OCI-LY1 (cell line): ENCODE measurements around the gene SHFL.

Experiments
- H2AFZ ChIP-seq: fragments of 200-600 bp; sonication (generic), shearing (Covaris generic); 2 replicates; pipeline ENCODE4 v1.6.0; 2014; ENCODE audit warnings: antibody characterized with exemption, mild to moderate bottlenecking, low read length
- H3F3A ChIP-seq: fragments of 200-600 bp; sonication (generic), shearing (Covaris generic); 2 replicates; pipeline ENCODE4 v1.6.0; 2014; ENCODE audit warnings: mild to moderate bottlenecking, antibody characterized with exemption, low read length, moderate library complexity; ENCODE audit not compliant: insufficient read depth
- H3K27ac ChIP-seq: fragments of 200-600 bp; sonication (generic); 2 replicates; pipeline ENCODE4 v1.5.1; 2014; ENCODE audit warnings: low read length, mixed run types, mild to moderate bottlenecking, low read depth; ENCODE audit not compliant: poor library complexity, severe bottlenecking
- H3K27me3 ChIP-seq: fragments of 200-600 bp; sonication (generic); 2 replicates; pipeline ENCODE4 v1.6.0; 2014; ENCODE audit warnings: antibody characterized with exemption, mild to moderate bottlenecking, low read length, moderate library complexity; ENCODE audit not compliant: insufficient read depth
- H3K36me3 ChIP-seq: fragments of 200-600 bp; sonication (generic); 2 replicates; pipeline ENCODE4 v1.6.1; 2014; ENCODE audit warnings: mild to moderate bottlenecking, antibody characterized with exemption, low read length, moderate library complexity, mixed read lengths; ENCODE audit not compliant: insufficient read depth
- H3K4me1 ChIP-seq: fragments of 200-600 bp; sonication (generic); 2 replicates; pipeline ENCODE4 v1.5.1; 2014; ENCODE audit warnings: mild to moderate bottlenecking, low read length, moderate library complexity; ENCODE audit not compliant: insufficient read depth, severe bottlenecking
- H3K4me2 ChIP-seq: fragments of 200-600 bp; sonication (generic), shearing (Covaris generic); 2 replicates; pipeline ENCODE4 v1.6.1; 2014; ENCODE audit warnings: low read length
- H3K4me3 ChIP-seq: fragments of 200-600 bp; sonication (generic); 2 replicates; pipeline ENCODE4 v1.5.1; 2014; ENCODE audit warnings: low read length, low read depth, mild to moderate bottlenecking, mixed read lengths; ENCODE audit not compliant: poor library complexity, severe bottlenecking
- H3K79me2 ChIP-seq: fragments of 200-600 bp; shearing (Covaris generic); 2 replicates; pipeline ENCODE4 v1.6.1; 2016; ENCODE audit warnings: mixed run types, low read length, mixed read lengths; ENCODE audit not compliant: insufficient read depth
- H3K9ac ChIP-seq: fragments of 200-600 bp; sonication (generic), shearing (Covaris generic); 2 replicates; pipeline ENCODE4 v1.6.1; 2014; ENCODE audit warnings: mild to moderate bottlenecking, low read length, mixed read lengths
- H3K9me2 ChIP-seq: fragments of 200-600 bp; sonication (generic), shearing (Covaris generic); 2 replicates; pipeline ENCODE4 v1.6.1; 2014; ENCODE audit warnings: low read depth, mild to moderate bottlenecking, low read length, mixed read lengths
- H3K9me3 ChIP-seq: fragments of 200-600 bp; shearing (Covaris generic); 2 replicates; pipeline ENCODE4 v1.6.1; 2014; ENCODE audit warnings: low read length, mixed read lengths
- H4K20me1 ChIP-seq: fragments of 200-600 bp; sonication (generic), shearing (Covaris generic); 2 replicates; pipeline ENCODE4 v1.6.0; 2016; ENCODE audit warnings: mild to moderate bottlenecking, low read length; ENCODE audit not compliant: insufficient read depth
- CTCF ChIP-seq: fragments of 200-600 bp; sonication (generic), shearing (Covaris generic); IDR thresholded peaks from 2 replicates; pipeline ENCODE4 v1.5.1; 2017; ENCODE audit warnings: mild to moderate bottlenecking, antibody characterized with exemption, low read length, moderate library complexity, mixed read lengths
- EZH2 ChIP-seq: fragments of 200-600 bp; sonication (generic), shearing (Covaris generic); IDR thresholded peaks from 2 replicates; pipeline ENCODE4 v1.8.0; 2017; ENCODE audit warnings: borderline replicate concordance, mixed run types, mild to moderate bottlenecking, antibody characterized with exemption, low read length, moderate library complexity, mixed read lengths

SHFL gene

GRCh38 chr19:10037809-10038208, 48.3 kb upstream of the SHFL start:
- Histone ChIP-seq H3K9ac (no peak overlapping the region), H3K27ac (no peak overlapping the region), H3K79me2 (no peaks in the 10 kb centered on the region), H3K4me2 (no peak overlapping the region), H3K4me1 (no peaks in the 10 kb centered on the region), H4K20me1 (no peaks in the 10 kb centered on the region), H3K4me3 (no peak overlapping the region), H3K9me2 (no peaks in the 10 kb centered on the region), H3K9me3 (no peaks in the 10 kb centered on the region), H2AFZ (no peak overlapping the region), H3K27me3 (peaks cover 3% of the 10 kb centered on the region; the same call in 1 of the 2 replicates), H3K36me3 (no peaks in the 10 kb centered on the region), H3F3A (no peaks in the 10 kb centered on the region)
- TF ChIP-seq EZH2 (no peak), CTCF (no peak)

DNA sequence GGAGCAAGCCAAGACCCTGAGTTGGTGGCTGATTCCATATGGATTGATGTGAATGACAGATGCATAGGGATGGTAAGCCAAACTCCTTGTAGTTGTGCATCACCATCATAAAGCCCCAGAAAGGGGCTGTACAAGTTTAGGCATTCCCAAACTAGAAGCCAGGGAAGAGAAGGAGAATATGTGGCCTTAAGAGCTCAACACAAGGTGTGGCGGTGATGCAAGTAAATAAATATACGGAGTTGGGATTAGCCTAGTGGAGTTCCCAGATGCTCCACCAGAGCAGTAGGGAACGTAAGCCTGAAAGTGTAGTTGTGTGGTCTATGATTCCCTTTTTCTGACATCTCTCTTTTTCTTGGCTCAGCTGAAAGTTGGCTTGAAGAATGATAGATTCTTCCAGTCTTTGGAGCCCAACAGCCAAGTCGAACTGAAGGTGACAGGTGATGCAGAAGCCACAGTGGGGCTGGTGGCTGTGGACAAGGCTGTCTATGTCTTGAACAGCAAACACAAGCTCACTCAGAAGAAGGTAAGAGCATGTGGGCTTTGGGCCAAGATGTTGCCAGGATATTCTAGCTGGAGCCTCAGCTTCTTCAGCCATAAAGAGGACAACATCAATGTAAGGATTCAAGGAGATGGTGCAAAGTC, 42.7 kb upstream of the SHFL start:
- Histone ChIP-seq H3K9ac (no peak overlapping the region), H3K4me1 (no peaks in the 10 kb centered on the region), H3K4me2 (no peak overlapping the region), H3K27ac (no peak overlapping the region), H3K9me2 (no peaks in the 10 kb centered on the region), H3K36me3 (no peaks in the 10 kb centered on the region), H3K27me3 (peaks cover 8% of the 10 kb centered on the region; the same call in 1 of the 2 replicates), H2AFZ (no peak overlapping the region), H3F3A (no peaks in the 10 kb centered on the region), H4K20me1 (no peaks in the 10 kb centered on the region), H3K79me2 (no peaks in the 10 kb centered on the region), H3K4me3 (no peak overlapping the region), H3K9me3 (no peaks in the 10 kb centered on the region)
- TF ChIP-seq CTCF (no peak), EZH2 (no peak)

- Histone ChIP-seq H3K79me2 (no peaks in the 10 kb centered on the region), H3F3A (no peaks in the 10 kb centered on the region), H3K9me2 (no peaks in the 10 kb centered on the region), H4K20me1 (no peaks in the 10 kb centered on the region), H3K36me3 (no peaks in the 10 kb centered on the region), H3K4me2 (no peak overlapping the region), H3K4me1 (no peaks in the 10 kb centered on the region), H3K9ac (no peak overlapping the region), H3K27me3 (peaks cover 8% of the 10 kb centered on the region; the same call in 1 of the 2 replicates), H2AFZ (no peak overlapping the region), H3K27ac (no peak overlapping the region), H3K4me3 (no peak overlapping the region), H3K9me3 (no peaks in the 10 kb centered on the region)
- TF ChIP-seq EZH2 (no peak), CTCF (no peak)
These were observed 41.7 kb upstream of the SHFL start for GRCh38 chr19:10044390-10044789.
